BLaER1 treated with 17β-estradiol and CSF1 and Interleukin-3, amounts not matched to agents 10 nM and 100 nM (cell line): ENCODE measurements around the gene SDF2L1.
"Not testable (repeated sequence)": the region's sequence is repeated elsewhere in the genome, so short reads cannot be mapped to it uniquely, and the experiment has no call there.

Source experiments
- H3K27ac ChIP-seq, 11 experiments: shearing (Covaris generic); formaldehyde crosslinking; 2 replicates each; pipeline ENCODE4 v1.8.1; 2022
- H3K27me3 ChIP-seq, 11 experiments: shearing (Covaris generic); formaldehyde crosslinking; 2 replicates each; pipeline ENCODE4 v1.8.1; 2022
- H3K36me3 ChIP-seq, 11 experiments: shearing (Covaris generic); formaldehyde crosslinking; 2 replicates each; pipeline ENCODE4 v1.8.1; 2022
- H3K4me1 ChIP-seq, 10 experiments: shearing (Covaris generic); formaldehyde crosslinking; 2 replicates each; pipeline ENCODE4 v1.8.1; 2022
- H3K4me2 ChIP-seq, 11 experiments: shearing (Covaris generic); formaldehyde crosslinking; 2 replicates each; pipeline ENCODE4 v1.8.1; 2022
- H3K4me3 ChIP-seq, 10 experiments: shearing (Covaris generic); formaldehyde crosslinking; 2 replicates each; pipeline ENCODE4 v1.8.1; 2022
- H3K9ac ChIP-seq, 11 experiments: shearing (Covaris generic); formaldehyde crosslinking; 2 replicates each; pipeline ENCODE4 v1.8.1; 2022
- H3K9me3 ChIP-seq, 11 experiments: shearing (Covaris generic); formaldehyde crosslinking; replicated peaks in 1 of 11; 2 replicates each; pipeline ENCODE4 v1.8.1; 2022
- H4K20me1 ChIP-seq, 11 experiments: shearing (Covaris generic); formaldehyde crosslinking; 2 replicates each; pipeline ENCODE4 v1.8.1; 2022
- Cebpa-rat ChIP-seq, 11 experiments: shearing (Covaris generic); IDR thresholded peaks; 2 replicates each; pipeline ENCODE4 v1.8.1; 2022

The SDF2L1 gene

GRCh38 chr22:21632237-21632895 is 9.7 kb upstream of the SDF2L1 start, which contains the start of gene CCDC116:
Gene CCDC116, plus strand, starts transcription at chr22:21632760. Its CDS starts 422 bp downstream, at chr22:21633182.
- Histone ChIP-seq H4K20me1 (peaks cover 12 to 18% (median 16%) of the 10 kb centered on the region in 11 experiments; a peak in 19 of 22 replicates), H3K9ac (no peak within 1 kb of the TSS), H3K36me3 (peaks cover 9 to 18% (median 17%) of the 10 kb centered on the region in 11 experiments; a peak in 21 of 22 replicates), H3K9me3 (peaks cover 0 to 10% (median 7%) of the 10 kb centered on the region in 11 experiments; a peak in 15 of 22 replicates), H3K27me3 (no peaks in the 10 kb centered on the region), H3K4me1 (peaks cover 17 to 32% (median 23%) of the 10 kb centered on the region in 10 experiments), H3K27ac (no peak within 1 kb of the TSS), H3K4me2 (no peak within 1 kb of the TSS), H3K4me3 (no peak within 1 kb of the TSS)
- no peak for TF ChIP-seq Cebpa-rat (IDR thresholded peaks at IDR 0.05)

GRCh38 chr22:21632931-21633330 is 9.2 kb upstream of the SDF2L1 start:
- Histone ChIP-seq H3K9me3 (peaks cover 0 to 10% (median 7%) of the 10 kb centered on the region in 11 experiments; a peak in 15 of 22 replicates), H3K9ac (no peak overlapping the region), H3K4me2 (no peak overlapping the region), H3K36me3 (peaks cover 6 to 12% (median 11%) of the 10 kb centered on the region in 11 experiments; a peak in 21 of 22 replicates), H3K27ac (no peak overlapping the region), H3K4me3 (no peak overlapping the region), H3K4me1 (peaks cover 12 to 31% (median 18%) of the 10 kb centered on the region in 10 experiments), H3K27me3 (no peaks in the 10 kb centered on the region), H4K20me1 (peaks cover 6 to 13% (median 10%) of the 10 kb centered on the region in 11 experiments; a peak in 19 of 22 replicates)
- TF ChIP-seq Cebpa-rat (IDR thresholded peaks at IDR 0.05), result no peak

- H3K9ac ChIP-seq, result no peak overlapping the region
- H3K27ac ChIP-seq, result no peak overlapping the region
- peaks cover under 1 to 7% (median 5%) of the 10 kb centered on the region in 11 experiments; a peak in 16 of 22 replicates for H4K20me1 ChIP-seq
- H3K4me1 ChIP-seq, result peaks cover 6 to 26% (median 12%) of the 10 kb centered on the region in 10 experiments
- peaks cover 0 to 10% (median 7%) of the 10 kb centered on the region in 11 experiments; a peak in 15 of 22 replicates for H3K9me3 ChIP-seq
- no peak overlapping the region for H3K4me2 ChIP-seq
- peaks cover under 1 to 7% (median 6%) of the 10 kb centered on the region in 11 experiments; a peak in 19 of 22 replicates for H3K36me3 ChIP-seq
- TF ChIP-seq Cebpa-rat (IDR thresholded peaks at IDR 0.05), result no peak
- H3K4me3 ChIP-seq, result no peak overlapping the region
- H3K27me3 ChIP-seq, result no peaks in the 10 kb centered on the region
Observed at GRCh38 chr22:21633481-21633880, 8.6 kb upstream of the SDF2L1 start.

GRCh38 chr22:21634081-21634480 is 8.0 kb upstream of the SDF2L1 start:
- H3K9ac ChIP-seq, result no peak overlapping the region
- peaks cover 0 to 1% (median under 1%) of the 10 kb centered on the region in 11 experiments; a peak in 9 of 22 replicates for H4K20me1 ChIP-seq
- peaks cover under 1 to 20% (median 6%) of the 10 kb centered on the region in 10 experiments; a peak in 18 of 20 replicates for H3K4me1 ChIP-seq
- TF ChIP-seq Cebpa-rat (IDR thresholded peaks at IDR 0.05), result no peak
- no peak overlapping the region for H3K4me2 ChIP-seq
- no peak overlapping the region for H3K27ac ChIP-seq
- H3K9me3 ChIP-seq, result peaks cover 0 to 10% (median 7%) of the 10 kb centered on the region in 11 experiments; a peak in 15 of 22 replicates
- no peaks in the 10 kb centered on the region for H3K27me3 ChIP-seq
- peaks cover 0 to under 1% (median under 1%) of the 10 kb centered on the region in 11 experiments; a peak in 5 of 22 replicates for H3K36me3 ChIP-seq
- H3K4me3 ChIP-seq, result no peak overlapping the region

GRCh38 chr22:21634844-21635243 is 7.3 kb upstream of the SDF2L1 start:
- H3K4me1 ChIP-seq, result peaks cover 0 to 19% (median 6%) of the 10 kb centered on the region in 10 experiments; a peak in 11 of 20 replicates
- peaks cover 0 to 10% (median 7%) of the 10 kb centered on the region in 11 experiments; a peak in 15 of 22 replicates for H3K9me3 ChIP-seq
- no peak overlapping the region for H3K4me3 ChIP-seq
- no peaks in the 10 kb centered on the region for H3K27me3 ChIP-seq
- no peaks in the 10 kb centered on the region for H3K36me3 ChIP-seq
- no peak overlapping the region for H3K9ac ChIP-seq
- H3K4me2 ChIP-seq, result no peak overlapping the region
- TF ChIP-seq Cebpa-rat (IDR thresholded peaks at IDR 0.05), result no peak
- H4K20me1 ChIP-seq, result no peaks in the 10 kb centered on the region; a peak in 2 of 22 replicates
- no peak overlapping the region for H3K27ac ChIP-seq

GRCh38 chr22:21635771-21636510 is 6.2 kb upstream of the SDF2L1 start:
- H4K20me1 ChIP-seq, result no peaks in the 10 kb centered on the region; a peak in 2 of 22 replicates
- H3K36me3 ChIP-seq, result no peaks in the 10 kb centered on the region
- H3K9me3 ChIP-seq, result peaks cover 0 to 10% (median 7%) of the 10 kb centered on the region in 11 experiments; a peak in 15 of 22 replicates
- no peak overlapping the region for H3K4me3 ChIP-seq
- no peak overlapping the region for H3K9ac ChIP-seq
- peaks cover 0 to 13% (median 3%) of the 10 kb centered on the region in 10 experiments; a peak in 13 of 20 replicates for H3K4me1 ChIP-seq
- no peak overlapping the region for H3K27ac ChIP-seq
- H3K4me2 ChIP-seq, result no peak overlapping the region
- H3K27me3 ChIP-seq, result no peaks in the 10 kb centered on the region
- no peak for TF ChIP-seq Cebpa-rat (IDR thresholded peaks at IDR 0.05)

- no peak overlapping the region for H3K27ac ChIP-seq
- H3K27me3 ChIP-seq, result no peaks in the 10 kb centered on the region
- peaks cover 6 to 20% (median 9%) of the 10 kb centered on the region in 10 experiments for H3K4me1 ChIP-seq
- no peak overlapping the region for H3K4me2 ChIP-seq
- H3K4me3 ChIP-seq, result no peak overlapping the region
- TF ChIP-seq Cebpa-rat (IDR thresholded peaks at IDR 0.05), result no peak
- H3K36me3 ChIP-seq, result no peaks in the 10 kb centered on the region
- peaks cover 0 to 10% (median 7%) of the 10 kb centered on the region in 11 experiments; a peak in 15 of 22 replicates for H3K9me3 ChIP-seq
- H4K20me1 ChIP-seq, result no peaks in the 10 kb centered on the region; a peak in 2 of 22 replicates
- H3K9ac ChIP-seq, result no peak overlapping the region
Observed at GRCh38 chr22:21636629-21637218, 5.4 kb upstream of the SDF2L1 start.

GRCh38 chr22:21637450-21637849 is 4.7 kb upstream of the SDF2L1 start:
- H3K36me3 ChIP-seq, H3K9ac ChIP-seq, H4K20me1 ChIP-seq, H3K4me3 ChIP-seq, H3K27ac ChIP-seq, H3K9me3 ChIP-seq, H3K27me3 ChIP-seq: not testable (repeated sequence)
- peaks cover 6 to 24% (median 11%) of the 10 kb centered on the region in 10 experiments for H3K4me1 ChIP-seq
- H3K4me2 ChIP-seq, result 0 out of 22 replicates have a peak overlapping the region, but pooled peaks of 1 of the 11 experiments have one; percentile 10
